ENCODE measurements around the gene TTC9B. TPM values are rescaled to one million over a fixed set of nuclear protein-coding genes. Genes with fewer than 3 reads are reported as not detected.

Gene TTC9B
- total and polyA plus RNA-seq, 2 of the 8 experiments (the other 6 are each of a cell fraction or from before 2014, with no cell fraction given): 0.26 TPM; not detected in 1

- ChIA-PET POLR2A (ENCODE audit: partially characterized antibody) (interaction anchor here (0.5 to 1.7 kb wide), 4 partner anchors 14 to 45 kb away, joined by 3 read pairs; no protein-coding TSS in a partner anchor), CTCF (ENCODE audit: partially characterized antibody) (interaction anchor here (0.6 to 2.7 kb wide), 6 partner anchors 13 to 30 kb away, joined by 3 to 11 read pairs (median 4); partner anchors contain the start of gene TTC9B)
- H2BK12ac ChIP-seq (ENCODE audit: low read depth, low read length): no peak overlapping the region
- peaks cover 0 to 4% (median 0%) of the 10 kb centered on the region in 4 experiments; a peak in 2 of 8 replicates for H3K36me3 ChIP-seq (ENCODE audit: control insufficient read depth in 2 of 4, insufficient read depth in 4 of 4, low read length in 3 of 4)
- H3K9ac ChIP-seq (replicated peaks in 1 of 4; ENCODE audit: extremely low read depth in 1 of 4, low read depth in 3 of 4, low read length in 3 of 4): no peak overlapping the region; a peak in 1 of 7 replicates
- no peak overlapping the region for H3K23ac ChIP-seq (ENCODE audit: insufficient read length)
- peaks cover 5% of the 10 kb centered on the region; the same call in 1 of the 2 replicates for H3K79me1 ChIP-seq (ENCODE audit: low read depth, low read length)
- H2BK120ac ChIP-seq (replicated peaks; ENCODE audit: low read depth, low read length): no peak overlapping the region
- H3K4ac ChIP-seq (replicated peaks; ENCODE audit: insufficient read length, low read depth, low read length): no peak overlapping the region
- no peak overlapping the region for H4K5ac ChIP-seq (ENCODE audit: insufficient read length, low read depth, low read length)
- no peak overlapping the region for H2AK5ac ChIP-seq (ENCODE audit: low read depth, low read length)
- no peak for FAIRE-seq
- H2AFZ ChIP-seq (ENCODE audit: low read length): no peak overlapping the region
- peaks cover 2 to 3% of the 10 kb centered on the region in 2 experiments for H4K20me1 ChIP-seq (replicated peaks in 1 of 2; ENCODE audit: control insufficient read depth in 1 of 2, insufficient read depth in 2 of 2, low read length in 2 of 2)
- WGBS, 2 experiments (ENCODE audit: extremely low coverage in 1 of 2, insufficient coverage in 1 of 2, insufficient read length in 1 of 2, insufficient replicate concordance in 2 of 2, low coverage in 1 of 2, low lambda C conversion rate in 2 of 2, missing lambda C conversion rate in 1 of 2): 99% methylated on average over 12 of the region's 12 CpGs; no CpG with 5 or more reads in 1 of the 2 experiments
- no peak overlapping the region for H3K14ac ChIP-seq (ENCODE audit: insufficient read length)
- H2BK15ac ChIP-seq (ENCODE audit: low read length): no peak overlapping the region
- no peaks in the 10 kb centered on the region for H3K23me2 ChIP-seq (ENCODE audit: low read depth, low read length)
- H3K4me2 ChIP-seq (ENCODE audit: insufficient read depth in 1 of 2, low read depth in 2 of 2, low read length in 2 of 2): no peak overlapping the region
- H3K9me3 ChIP-seq (ENCODE audit: insufficient read depth in 2 of 2, low read depth in 1 of 2, low read length in 1 of 2): no peaks in the 10 kb centered on the region
- H4K91ac ChIP-seq (replicated peaks; ENCODE audit: insufficient read length, low read length): no peak overlapping the region
- H3K4me3 ChIP-seq (ENCODE audit: extremely low read depth in 1 of 4, insufficient read depth in 2 of 4, low read depth in 3 of 4, low read length in 4 of 4): no peak overlapping the region
- no peak overlapping the region; the same call in 1 of the 2 replicates for H4K8ac ChIP-seq (ENCODE audit: extremely low read depth, insufficient read depth, low read length)
- H3K56ac ChIP-seq (replicated peaks; ENCODE audit: insufficient read length, low read depth, low read length): no peak overlapping the region
- H3K4me1 ChIP-seq (replicated peaks in 1 of 4; ENCODE audit: control insufficient read depth in 3 of 4, insufficient read depth in 4 of 4, low read length in 3 of 4): peaks cover 0 to 6% (median 3%) of the 10 kb centered on the region in 4 experiments; a peak in 5 of 7 replicates
- no peak for DNase-seq (ENCODE audit: low read depth in 1 of 2, low spot score in 2 of 2)
- H3K79me2 ChIP-seq (ENCODE audit: control insufficient read depth in 1 of 2, insufficient read depth in 2 of 2, low read length in 2 of 2): peaks cover 0 to 6% of the 10 kb centered on the region in 2 experiments; a peak in 1 of 4 replicates
- H2BK20ac ChIP-seq (ENCODE audit: low read length): no peak overlapping the region
- H3K18ac ChIP-seq (ENCODE audit: extremely low read depth, low read length): no peak overlapping the region
- peak overlapping the region; percentile 44; the same call in 1 of the 2 replicates for H2BK5ac ChIP-seq (ENCODE audit: low read depth, low read length)
- H3K27me3 ChIP-seq (replicated peaks in 1 of 4; ENCODE audit: control insufficient read depth in 3 of 4, extremely low read depth in 1 of 4, insufficient read depth in 3 of 4, low read length in 3 of 4): no peaks in the 10 kb centered on the region
- H3K27ac ChIP-seq (ENCODE audit: low read depth, low read length): no peak overlapping the region
- TF ChIP-seq EZH2 (IDR thresholded peaks at IDR 0.05; ENCODE audit: low read depth, low read length, severe bottlenecking) (no peak), TAF7 (optimal IDR thresholded peaks at IDR 0.05; ENCODE audit: borderline replicate concordance, low read depth, low read length) (no peak), HDAC6 (IDR thresholded peaks at IDR 0.05; ENCODE audit: low read depth, low read length) (no peak), RNF2 (IDR thresholded peaks at IDR 0.05; ENCODE audit: borderline replicate concordance, low read depth, low read length, missing control alignments, poor library complexity, severe bottlenecking) (no peak), JUN (IDR thresholded peaks at IDR 0.05; ENCODE audit: low read depth, low read length) (no peak), SUZ12 (IDR thresholded peaks at IDR 0.05; ENCODE audit: low read length) (no peak), CBX5 (IDR thresholded peaks at IDR 0.05; ENCODE audit: low read depth, low read length) (no peak), TCF12 (IDR thresholded peaks at IDR 0.05; ENCODE audit: low read depth, low read length) (no peak), ATF3 (IDR thresholded peaks at IDR 0.05; ENCODE audit: insufficient read depth, low read depth, low read length) (no peak)
Measured at GRCh38 chr19:40247735-40248262, 29.6 kb upstream of the TTC9B start.

Data from H1 (cell line).